Measurements from ENCODE around the gene SEMA6B. TPM values are rescaled to one million over a fixed set of nuclear protein-coding genes. Genes with fewer than 3 reads are reported as not detected.

SEMA6B gene
- polyA plus RNA-seq, 1 experiment: 0.66 TPM

- Histone ChIP-seq H3K27ac (ENCODE audit: low read depth, low read length) (no peak overlapping the region), H3K9me3 (ENCODE audit: control insufficient read depth, insufficient read depth, low read length) (no peaks in the 10 kb centered on the region; the same call in 1 of the 2 replicates), H3K4me3 (ENCODE audit: low read depth, low read length) (no peak overlapping the region), H3K27me3 (ENCODE audit: control insufficient read depth, insufficient read depth, low read length) (peaks cover 17% of the 10 kb centered on the region)
- ChIA-PET POLR2A (interaction anchor here (0.5 kb wide), 1 partner anchor 815 kb away, joined by 4 read pairs; no protein-coding TSS in a partner anchor), CTCF (interaction anchor here (0.6 to 3.1 kb wide), 2 partner anchors 11 to 45 kb away, joined by 3 to 19 read pairs; no protein-coding TSS in a partner anchor)
- no peak for DNase-seq (ENCODE audit: low read depth, low spot score)
- no peak for TF ChIP-seq CTCF (IDR thresholded peaks at IDR 0.05; ENCODE audit: low read depth, low read length)
These were observed 28.0 kb upstream of the SEMA6B start for GRCh38 chr19:4587527-4587926.

- Histone ChIP-seq H3K4me3 (ENCODE audit: low read depth, low read length) (no peak overlapping the region), H3K9me3 (ENCODE audit: control insufficient read depth, insufficient read depth, low read length) (no peaks in the 10 kb centered on the region; the same call in 1 of the 2 replicates), H3K27ac (ENCODE audit: low read depth, low read length) (no peak overlapping the region), H3K27me3 (ENCODE audit: control insufficient read depth, insufficient read depth, low read length) (peaks cover 23% of the 10 kb centered on the region)
- no peak for DNase-seq (ENCODE audit: low read depth, low spot score)
- ChIA-PET POLR2A (interaction anchor here (0.5 kb wide), 1 partner anchor 814 kb away, joined by 4 read pairs; no protein-coding TSS in a partner anchor), CTCF (interaction anchor here (1.3 to 3.1 kb wide), 2 partner anchors 10 to 51 kb away, joined by 5 to 19 read pairs; no protein-coding TSS in a partner anchor)
- TF ChIP-seq CTCF (IDR thresholded peaks at IDR 0.05; ENCODE audit: low read depth, low read length): no peak
These were observed 27.2 kb upstream of the SEMA6B start for GRCh38 chr19:4586691-4587090.

GRCh38 chr19:4586245-4586644 is 26.8 kb upstream of the SEMA6B start:
- Histone ChIP-seq H3K9me3 (ENCODE audit: control insufficient read depth, insufficient read depth, low read length) (no peaks in the 10 kb centered on the region; the same call in 1 of the 2 replicates), H3K27me3 (ENCODE audit: control insufficient read depth, insufficient read depth, low read length) (peaks cover 23% of the 10 kb centered on the region), H3K4me3 (ENCODE audit: low read depth, low read length) (no peak overlapping the region), H3K27ac (ENCODE audit: low read depth, low read length) (no peak overlapping the region)
- DNase-seq (ENCODE audit: low read depth, low spot score): no peak
- POLR2A ChIA-PET: no interaction called here
- no peak for TF ChIP-seq CTCF (IDR thresholded peaks at IDR 0.05; ENCODE audit: low read depth, low read length)
- CTCF ChIA-PET: interaction anchor here (1.3 to 3.1 kb wide), 2 partner anchors 10 to 51 kb away, joined by 5 to 19 read pairs; no protein-coding TSS in a partner anchor

GRCh38 chr19:4585556-4585955 is 26.1 kb upstream of the SEMA6B start:
- no peak for DNase-seq (ENCODE audit: low read depth, low spot score)
- H3K27ac ChIP-seq (ENCODE audit: low read depth, low read length): no peak overlapping the region
- CTCF ChIA-PET: interaction anchor here (1.3 to 3.1 kb wide), 2 partner anchors 9 to 52 kb away, joined by 5 to 19 read pairs; no protein-coding TSS in a partner anchor
- H3K4me3 ChIP-seq (ENCODE audit: low read depth, low read length): no peak overlapping the region
- no peaks in the 10 kb centered on the region; the same call in 1 of the 2 replicates for H3K9me3 ChIP-seq (ENCODE audit: control insufficient read depth, insufficient read depth, low read length)
- no peak for TF ChIP-seq CTCF (IDR thresholded peaks at IDR 0.05; ENCODE audit: low read depth, low read length)
- H3K27me3 ChIP-seq (ENCODE audit: control insufficient read depth, insufficient read depth, low read length): peaks cover 24% of the 10 kb centered on the region
- POLR2A ChIA-PET: interaction anchor here (0.5 to 0.9 kb wide), 3 partner anchors 11 to 206 kb away, joined by 4 to 9 read pairs (median 4); partner anchors contain the start of gene FEM1A

All from AG04450 (cell line).